CMK (cell line): Measurements from ENCODE around the gene GRAMD2B.

Experiments
- DNase-seq: peaks from one replicate; pipeline ENCODE4 v3.0.0-alpha.2; 2010; ENCODE audit warnings: low read depth

Gene GRAMD2B

DNA sequence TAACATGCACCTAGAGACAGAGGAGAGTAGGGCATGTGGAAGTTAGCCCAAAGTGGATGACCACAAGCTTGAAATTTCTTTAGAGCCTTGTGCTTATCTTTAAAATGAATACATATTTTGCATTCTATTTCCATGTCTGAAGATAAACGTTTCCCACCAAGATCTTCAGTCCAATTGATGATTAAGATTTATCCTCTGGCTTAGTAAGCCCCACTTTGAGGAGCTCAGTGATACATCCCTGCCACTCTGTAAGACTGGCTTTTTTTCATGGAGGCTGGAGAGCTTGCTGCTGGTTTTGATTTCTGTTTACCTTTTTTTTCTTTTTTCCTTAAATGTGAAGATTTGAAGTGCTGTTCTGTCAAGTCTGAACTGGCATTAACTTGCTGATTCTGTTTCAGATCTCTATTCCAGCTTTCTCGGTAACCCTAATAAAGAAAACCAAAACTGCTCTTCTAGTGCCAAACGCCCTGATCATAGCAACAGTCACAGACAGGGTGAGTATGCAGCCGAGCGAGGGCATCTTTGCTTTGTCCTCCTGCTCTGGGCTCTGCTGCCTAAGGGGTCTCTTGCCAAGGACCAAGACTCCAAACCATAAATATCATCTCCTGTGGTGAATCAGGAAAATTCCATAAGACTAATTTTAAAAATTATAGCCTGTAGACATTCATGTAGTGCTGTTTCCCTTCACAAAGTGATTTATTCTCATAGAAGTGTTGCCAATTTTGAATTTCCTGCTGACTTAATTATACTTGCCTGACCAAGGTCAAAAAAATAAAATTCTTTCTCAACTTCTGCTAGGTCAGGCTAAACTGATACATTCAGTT is 54.3 kb downstream of the GRAMD2B start:
- DNase-seq: no peak

DNA sequence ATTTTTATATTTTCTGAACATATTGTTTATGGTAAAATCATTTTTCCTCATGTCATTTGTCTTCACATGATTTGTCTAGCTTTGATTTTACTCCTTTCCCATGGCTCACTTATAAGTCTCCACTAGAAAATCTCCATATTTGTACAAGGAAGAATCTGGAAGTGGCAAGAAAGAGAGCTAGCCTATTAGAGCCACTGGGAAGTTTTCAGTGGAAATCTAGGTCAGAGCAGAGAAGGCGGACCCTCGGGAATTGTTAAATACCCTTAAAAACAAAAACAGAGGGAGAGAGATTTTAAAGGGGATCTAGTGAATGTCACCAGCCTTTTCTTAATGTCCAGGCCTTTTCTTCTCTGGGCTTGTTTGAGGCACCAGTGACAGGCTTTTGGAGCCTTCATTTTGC is 56.6 kb downstream of the GRAMD2B start:
- DNase-seq: no peak

DNA sequence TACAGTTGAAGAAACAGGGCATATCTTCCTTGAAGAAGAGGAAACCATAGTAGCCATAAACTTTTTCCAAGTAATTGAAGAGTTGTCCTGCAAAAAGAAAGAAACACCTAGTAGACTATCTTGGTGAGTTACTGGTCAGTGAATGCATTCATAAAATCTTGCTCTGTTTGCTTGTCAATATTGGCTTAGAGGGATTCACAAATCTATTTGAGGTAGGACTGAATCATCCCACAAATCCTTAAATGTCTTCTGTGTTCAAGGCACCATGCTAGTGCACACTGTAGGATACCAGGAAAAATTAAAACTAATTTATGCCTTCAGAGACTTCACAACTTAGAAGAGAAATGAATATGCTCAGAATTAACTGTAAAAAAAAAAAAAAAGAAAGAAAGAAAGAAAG is 57.6 kb downstream of the GRAMD2B start:
- DNase-seq: no peak

DNA sequence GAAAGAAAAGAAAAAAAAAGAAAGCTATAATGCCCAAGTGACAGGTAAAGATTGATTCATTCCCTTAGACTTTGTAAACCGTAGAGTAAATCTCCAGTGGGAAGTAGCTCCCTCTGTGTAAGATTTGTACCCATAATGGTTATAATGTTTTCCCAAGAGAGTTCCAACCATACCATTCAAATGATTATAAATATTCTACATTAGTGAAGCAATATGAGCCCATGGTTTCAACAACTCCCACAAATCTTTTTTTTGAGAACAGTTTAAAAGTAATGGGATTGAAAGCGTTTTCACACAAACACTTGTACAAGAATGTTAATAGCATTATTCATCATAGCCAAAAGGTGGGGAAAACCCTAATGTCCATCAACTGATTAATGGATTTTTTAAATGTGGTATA is 58.0 kb downstream of the GRAMD2B start:
- no peak for DNase-seq

DNA sequence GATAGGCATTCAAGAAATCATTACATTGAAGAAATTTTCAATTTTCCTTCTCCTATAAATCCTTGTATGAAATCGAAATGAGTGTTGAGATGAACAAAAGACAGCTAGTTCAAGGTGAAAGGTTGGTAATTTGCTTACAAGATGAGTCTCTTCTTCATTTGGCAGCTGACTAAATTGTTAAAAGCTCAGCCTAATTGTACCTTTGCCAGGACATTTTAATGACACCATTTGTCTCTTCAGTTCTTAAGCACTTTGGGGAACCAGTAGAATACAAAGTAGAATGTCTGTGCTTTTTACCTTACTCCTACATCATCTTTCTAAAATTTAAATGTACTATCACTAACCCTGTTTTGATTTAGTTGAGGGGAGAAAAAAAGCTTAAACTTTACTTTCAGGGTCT is 59.4 kb downstream of the GRAMD2B start:
- no peak for DNase-seq

DNA sequence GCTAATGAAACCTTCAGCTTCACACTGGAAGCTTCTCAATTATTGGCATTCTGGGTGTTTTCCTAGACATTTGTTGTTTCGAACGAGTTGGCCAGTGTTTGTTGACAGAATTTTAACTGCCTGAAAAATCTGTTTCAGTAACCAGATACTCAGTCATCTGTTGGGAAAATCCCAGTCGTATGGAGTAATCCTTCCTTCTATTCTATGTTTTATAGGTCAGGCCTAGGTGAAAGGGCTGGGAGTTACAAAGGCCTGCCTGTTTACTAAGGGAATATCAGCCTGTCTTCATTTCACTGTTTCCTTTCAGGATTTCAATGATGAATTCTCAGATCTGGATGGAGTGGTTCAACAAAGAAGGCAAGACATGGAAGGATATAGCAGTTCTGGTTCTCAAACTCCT is 59.9 kb downstream of the GRAMD2B start:
- no peak for DNase-seq

DNA sequence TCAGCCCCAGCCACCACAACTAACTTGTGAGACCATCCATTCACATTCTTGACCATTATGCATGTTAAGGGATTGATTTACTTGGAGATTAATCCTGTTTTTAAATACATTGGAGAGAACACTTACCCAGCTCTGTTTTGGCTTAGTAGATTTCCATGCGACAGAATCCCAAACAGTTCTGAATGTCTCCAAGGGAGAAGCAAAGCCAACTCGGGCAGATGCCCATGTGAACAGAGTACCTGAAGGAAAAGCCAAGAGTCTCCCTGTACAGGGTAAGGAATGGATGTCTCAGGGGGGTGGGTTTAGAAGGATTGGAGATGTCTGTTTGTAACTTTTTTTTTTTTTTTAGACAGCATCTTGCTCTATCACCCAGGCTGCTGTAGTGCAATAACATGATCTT is 61.0 kb downstream of the GRAMD2B start:
- DNase-seq: no peak

DNA sequence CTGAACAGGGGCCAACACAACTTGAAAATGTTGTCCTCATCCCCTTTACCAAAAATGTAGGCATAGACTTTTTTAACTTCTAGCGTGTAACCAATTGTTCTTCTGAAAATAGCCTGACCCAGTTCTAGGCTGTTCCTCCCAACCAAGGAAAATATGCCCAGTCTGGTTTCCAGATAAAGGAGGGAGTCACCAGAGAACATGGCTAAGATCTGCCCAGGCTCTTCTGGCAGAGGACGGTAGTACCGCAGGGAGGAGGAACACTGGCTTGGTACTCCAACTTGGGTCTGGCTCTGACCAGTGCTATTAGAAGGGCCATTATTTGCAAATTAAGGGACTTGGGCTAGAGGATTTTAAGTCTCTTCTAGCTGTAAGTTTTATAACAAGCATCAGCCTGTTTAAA is 63.1 kb downstream of the GRAMD2B start:
- DNase-seq: no peak

DNA sequence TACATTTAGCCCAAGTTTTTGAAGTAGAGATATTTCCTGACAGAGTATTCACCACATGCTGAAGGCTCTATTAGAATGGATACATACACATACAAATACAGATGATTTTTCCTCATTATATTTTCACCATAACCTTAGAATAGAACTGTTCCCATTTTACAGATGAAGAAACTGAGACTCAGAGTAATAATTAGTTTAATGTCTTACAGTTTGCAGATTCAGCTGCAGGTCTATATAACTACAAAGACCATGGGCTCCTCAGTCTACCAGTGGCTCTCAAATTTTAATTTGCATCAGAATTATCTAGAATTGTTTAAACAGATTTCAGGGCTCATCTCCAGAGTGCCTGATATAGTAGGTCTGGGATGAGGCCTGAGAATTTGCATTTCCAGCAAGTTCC is 64.4 kb downstream of the GRAMD2B start:
- DNase-seq: no peak

- DNase-seq: no peak
These were observed 65.3 kb downstream of the GRAMD2B start for GRCh38 chr5:126488443-126489065.

GRCh38 chr5:126490167-126490940 is 67.1 kb downstream of the GRAMD2B start:
- DNase-seq: no peak

- DNase-seq: no peak
These were observed 69.7 kb downstream of the GRAMD2B start for GRCh38 chr5:126492939-126493338.

- no peak for DNase-seq
These were observed 71.2 kb downstream of the GRAMD2B start for GRCh38 chr5:126494393-126494792.

GRCh38 chr5:126497506-126497905 is 74.3 kb downstream of the GRAMD2B start:
- no peak for DNase-seq

- DNase-seq: no peak
These were observed 76.1 kb downstream of the GRAMD2B start for GRCh38 chr5:126499278-126499677.

DNA sequence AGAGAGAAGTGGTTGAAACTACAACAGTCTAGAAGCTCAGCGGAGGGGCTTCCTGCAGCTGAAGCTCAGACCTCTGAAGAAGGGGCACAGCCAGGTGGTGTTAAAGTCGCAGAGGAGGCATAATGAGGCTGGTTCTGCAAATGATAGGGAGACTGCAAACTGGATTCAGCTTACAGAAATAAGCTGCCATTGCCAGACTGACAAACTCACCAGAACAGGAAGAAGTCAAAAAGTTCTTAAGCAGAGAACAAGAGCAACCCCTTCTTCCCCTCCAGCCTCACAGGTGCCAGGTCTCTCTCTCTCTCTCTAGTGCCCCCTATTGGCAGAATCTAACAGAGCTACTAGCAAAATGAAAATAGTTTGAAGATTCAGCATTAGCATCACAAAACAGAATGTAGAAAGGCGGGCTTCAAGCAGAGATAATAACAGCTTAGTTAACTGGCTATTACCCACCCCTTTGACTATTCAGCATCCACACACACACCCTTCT is 76.7 kb downstream of the GRAMD2B start:
- peak; percentile 11 for DNase-seq

- DNase-seq: no peak
These were observed 78.2 kb downstream of the GRAMD2B start for GRCh38 chr5:126501448-126501847.

DNA sequence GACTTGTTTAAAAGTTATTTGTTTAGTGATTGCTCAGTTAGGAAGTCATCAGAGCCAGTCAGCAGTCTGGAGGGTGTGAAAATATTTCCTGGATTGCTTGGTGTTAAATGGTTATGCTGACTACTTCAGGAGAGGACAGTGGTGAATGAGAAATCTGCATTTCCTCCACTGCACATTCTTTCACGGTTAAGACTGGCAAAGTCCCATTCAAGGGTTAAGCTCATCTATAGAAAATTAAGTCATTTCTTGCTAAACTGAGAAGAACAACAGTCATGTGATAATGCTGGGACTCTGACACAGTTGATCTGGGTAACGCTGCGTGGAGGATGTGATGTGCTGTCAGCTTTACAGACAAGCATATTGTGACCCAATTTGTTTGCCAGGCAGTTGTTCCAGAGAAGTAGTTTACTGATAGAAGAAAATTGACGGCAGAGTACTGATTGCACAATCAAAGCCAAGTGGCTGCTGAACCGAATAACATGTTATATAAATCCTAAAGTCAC is 80.4 kb downstream of the GRAMD2B start:
- DNase-seq: no peak

GRCh38 chr5:126506079-126506478 is 82.9 kb downstream of the GRAMD2B start:
- no peak for DNase-seq

DNA sequence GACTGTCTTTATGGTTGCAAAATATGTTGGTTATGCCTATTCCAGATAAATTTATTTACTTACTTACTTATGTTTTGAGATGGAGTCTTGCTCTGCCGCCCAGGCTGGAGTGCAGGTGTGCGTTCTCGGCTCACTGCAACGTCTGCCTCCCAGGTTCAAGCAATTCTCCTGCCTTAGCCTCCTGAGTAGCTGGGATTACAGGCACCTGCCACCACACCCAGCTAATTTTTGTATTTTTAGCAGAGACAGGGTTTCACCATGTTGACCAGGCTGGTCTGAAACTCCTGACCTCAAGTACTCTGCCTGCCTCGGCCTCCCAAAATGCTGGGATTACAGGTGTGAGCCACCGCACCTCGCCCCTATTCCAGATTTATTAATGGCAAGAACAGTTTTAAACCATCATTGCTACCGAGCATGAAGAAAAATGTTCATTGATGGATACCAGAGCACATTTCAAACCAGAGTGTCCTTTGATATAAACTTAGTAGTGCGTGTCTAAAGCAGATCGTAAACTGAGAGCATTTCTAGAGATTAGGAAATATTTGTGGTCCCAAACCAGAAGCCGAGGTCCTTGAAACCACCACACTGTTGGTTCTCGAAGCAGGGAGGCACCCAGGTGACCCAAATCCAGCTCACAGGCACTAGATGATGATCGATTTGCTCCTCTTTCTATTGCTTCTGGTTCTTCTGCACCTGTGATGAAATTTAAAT is 85.2 kb downstream of the GRAMD2B start:
- DNase-seq: no peak

DNA sequence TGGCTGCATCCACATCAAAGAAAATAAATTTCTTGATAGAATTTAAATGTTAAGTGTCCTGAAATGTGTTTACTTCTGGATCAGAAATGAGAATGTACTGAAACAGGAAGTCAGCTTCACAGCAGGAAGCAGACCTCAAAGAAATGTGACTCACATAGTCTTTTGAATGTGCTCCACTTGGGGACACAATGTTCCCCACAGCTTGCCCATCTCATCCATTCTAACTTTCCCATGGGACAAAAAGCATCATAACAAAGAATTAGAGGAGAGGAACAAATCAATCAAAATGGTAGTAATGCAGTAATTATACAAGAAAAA is 85.7 kb downstream of the GRAMD2B start:
- DNase-seq: no peak

DNA sequence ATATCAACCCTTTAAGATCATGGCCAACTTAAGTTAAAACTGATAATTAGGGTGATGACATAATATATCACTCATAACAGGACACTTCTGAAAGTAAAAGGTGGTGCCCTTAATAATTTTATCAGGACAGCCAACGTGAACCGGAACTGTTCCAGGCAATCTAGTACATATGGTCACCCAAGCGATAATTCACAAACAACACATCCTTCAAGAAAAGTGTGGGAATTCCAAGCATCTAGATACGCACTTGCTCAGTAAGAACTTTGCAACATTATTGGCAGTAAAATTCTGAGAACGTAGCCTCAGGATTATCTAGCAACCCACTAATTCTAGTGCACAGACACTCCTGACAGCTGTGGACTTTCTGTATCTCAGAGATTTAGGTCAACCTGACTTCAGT is 86.1 kb downstream of the GRAMD2B start:
- DNase-seq: no peak
